Panc1 (cell line): Measurements from ENCODE around the gene RNF225. TPM values are rescaled to one million over a fixed set of nuclear protein-coding genes. Genes with fewer than 3 reads are reported as not detected.

Experiments used
- ATAC-seq: fragments of 200-7000 bp; cut with Tn5 transposase; 2 replicates; pipeline ENCODE4 v1.9.1; 2020; ENCODE audit warnings: mild to moderate bottlenecking, moderate library complexity
- BruUV-seq: library from RNA; stranded (reverse); fragments of 400-500 nt; replicated peaks from 2 replicates; lab custom pipeline; 2021; lab: Mats Ljungman, UMichigan
- CTCF ChIA-PET: fragments of 300-600 bp; sonication (Branson Sonifier 250); formaldehyde crosslinking; loops from one replicate; lab custom pipeline; 2022; ENCODE audit warnings: antibody characterized with exemption; lab: Charles Lee
- POLR2A ChIA-PET: fragments of 300-600 bp; sonication (Branson Sonifier 250); formaldehyde crosslinking; loops from one replicate; lab custom pipeline; 2022; ENCODE audit warnings: antibody characterized with exemption; lab: Charles Lee
- DNase-seq: peaks from one replicate; pipeline ENCODE4 v3.0.0-alpha.2; 2010; ENCODE audit warnings: low read depth, low spot score
- H3K27ac ChIP-seq: 2 replicates; pipeline ENCODE4 v1.5.1; 2011; ENCODE audit warnings: mild to moderate bottlenecking, low read length, inconsistent platforms
- H3K27me3 ChIP-seq: fragments of 200-500 bp; sonication (Bioruptor generic); 2 replicates; pipeline ENCODE4 v1.6.0; 2014; ENCODE audit warnings: low read length, inconsistent platforms; ENCODE audit not compliant: control insufficient read depth, insufficient read depth
- H3K36me3 ChIP-seq: fragments of 200-500 bp; sonication (Bioruptor generic); 2 replicates; pipeline ENCODE4 v1.5.1; 2014; ENCODE audit warnings: inconsistent platforms, mild to moderate bottlenecking, low read length, moderate library complexity; ENCODE audit not compliant: control insufficient read depth, insufficient read depth
- H3K4me1 ChIP-seq: 2 replicates; pipeline ENCODE4 v1.5.1; 2011; ENCODE audit warnings: inconsistent platforms, mild to moderate bottlenecking, low read length, moderate library complexity; ENCODE audit not compliant: control insufficient read depth, insufficient read depth
- H3K4me3 ChIP-seq, 2 experiments: 2 replicates each; pipeline ENCODE4 v1.5.1; 2011 to 2012; ENCODE audit warnings: low read depth in 2 of 2, low read length in 2 of 2, mild to moderate bottlenecking in 2 of 2, inconsistent platforms in 1 of 2, moderate library complexity in 1 of 2
- H3K9me3 ChIP-seq: fragments of 200-500 bp; sonication (Bioruptor generic); 2 replicates; pipeline ENCODE4 v1.5.1; 2014; ENCODE audit warnings: low read depth, mild to moderate bottlenecking, inconsistent platforms, low read length, moderate library complexity; ENCODE audit not compliant: control insufficient read depth, insufficient read depth
- POLR2AphosphoS5 ChIP-seq: IDR thresholded peaks from 2 replicates; pipeline ENCODE4 v1.6.1; 2012; ENCODE audit warnings: mild to moderate bottlenecking, low read depth, low read length, moderate library complexity
- SIN3A ChIP-seq: IDR thresholded peaks from 2 replicates; pipeline ENCODE4 v1.6.1; 2012; ENCODE audit warnings: low read depth, mild to moderate bottlenecking, low read length, moderate library complexity, borderline replicate concordance; ENCODE audit not compliant: insufficient read depth
- TCF7L2 ChIP-seq: IDR thresholded peaks from 2 replicates; pipeline ENCODE4 v1.6.1; 2011; ENCODE audit warnings: mild to moderate bottlenecking, low read depth, low read length, inconsistent platforms
- in situ Hi-C: cut with HindIII; loops from 2 replicates; pipeline ENCODE4 v1.10.0; 2016; ENCODE audit warnings: low sequenced_read_pairs, low pct_unique_long_range_greater_than_20kb
- intact Hi-C: fragments of 100-400 bp; cut with micrococcal nuclease; formaldehyde crosslinking; loops from one replicate; pipeline ENCODE4 v1.10.0; 2022; ENCODE audit not compliant: unreplicated experiment
- total RNA-seq: library from RNA; stranded (reverse); gene quantifications from one replicate; pipeline ENCODE4 v1.2.1, GENCODE V29; 2021; ENCODE audit not compliant: unreplicated experiment
- TF ChIP-seq, protein P1 (sequence below): fragments of 450-650 bp; IDR thresholded peaks from 2 replicates; pipeline ENCODE4 v1.5.1; 2017; ENCODE audit warnings: mild to moderate bottlenecking
- TF ChIP-seq, protein P2 (sequence below), 2 experiments: IDR thresholded peaks; 2 replicates each; pipeline ENCODE4 v1.6.1; 2011 to 2012; ENCODE audit warnings: low read depth in 2 of 2, control low read depth in 1 of 2, low read length in 1 of 2, mild to moderate bottlenecking in 1 of 2, moderate library complexity in 1 of 2; ENCODE audit not compliant: insufficient read depth in 1 of 2

Gene RNF225
- total RNA-seq, 1 experiment from 2014 or later: 1.6 TPM

GRCh38 chr19:58416604-58417003 lies 21.1 kb downstream of the RNF225 start:
- no peaks in the 10 kb centered on the region for H3K4me1 ChIP-seq
- BruUV-seq: no TSS peak
- H3K36me3 ChIP-seq: peaks cover 8% of the 10 kb centered on the region; the same call in 1 of the 2 replicates
- no peak overlapping the region for H3K27ac ChIP-seq
- TF ChIP-seq, protein P1, sequence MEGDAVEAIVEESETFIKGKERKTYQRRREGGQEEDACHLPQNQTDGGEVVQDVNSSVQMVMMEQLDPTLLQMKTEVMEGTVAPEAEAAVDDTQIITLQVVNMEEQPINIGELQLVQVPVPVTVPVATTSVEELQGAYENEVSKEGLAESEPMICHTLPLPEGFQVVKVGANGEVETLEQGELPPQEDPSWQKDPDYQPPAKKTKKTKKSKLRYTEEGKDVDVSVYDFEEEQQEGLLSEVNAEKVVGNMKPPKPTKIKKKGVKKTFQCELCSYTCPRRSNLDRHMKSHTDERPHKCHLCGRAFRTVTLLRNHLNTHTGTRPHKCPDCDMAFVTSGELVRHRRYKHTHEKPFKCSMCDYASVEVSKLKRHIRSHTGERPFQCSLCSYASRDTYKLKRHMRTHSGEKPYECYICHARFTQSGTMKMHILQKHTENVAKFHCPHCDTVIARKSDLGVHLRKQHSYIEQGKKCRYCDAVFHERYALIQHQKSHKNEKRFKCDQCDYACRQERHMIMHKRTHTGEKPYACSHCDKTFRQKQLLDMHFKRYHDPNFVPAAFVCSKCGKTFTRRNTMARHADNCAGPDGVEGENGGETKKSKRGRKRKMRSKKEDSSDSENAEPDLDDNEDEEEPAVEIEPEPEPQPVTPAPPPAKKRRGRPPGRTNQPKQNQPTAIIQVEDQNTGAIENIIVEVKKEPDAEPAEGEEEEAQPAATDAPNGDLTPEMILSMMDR: no peak
- TF ChIP-seq SIN3A: no peak
- TF ChIP-seq, protein P2, sequence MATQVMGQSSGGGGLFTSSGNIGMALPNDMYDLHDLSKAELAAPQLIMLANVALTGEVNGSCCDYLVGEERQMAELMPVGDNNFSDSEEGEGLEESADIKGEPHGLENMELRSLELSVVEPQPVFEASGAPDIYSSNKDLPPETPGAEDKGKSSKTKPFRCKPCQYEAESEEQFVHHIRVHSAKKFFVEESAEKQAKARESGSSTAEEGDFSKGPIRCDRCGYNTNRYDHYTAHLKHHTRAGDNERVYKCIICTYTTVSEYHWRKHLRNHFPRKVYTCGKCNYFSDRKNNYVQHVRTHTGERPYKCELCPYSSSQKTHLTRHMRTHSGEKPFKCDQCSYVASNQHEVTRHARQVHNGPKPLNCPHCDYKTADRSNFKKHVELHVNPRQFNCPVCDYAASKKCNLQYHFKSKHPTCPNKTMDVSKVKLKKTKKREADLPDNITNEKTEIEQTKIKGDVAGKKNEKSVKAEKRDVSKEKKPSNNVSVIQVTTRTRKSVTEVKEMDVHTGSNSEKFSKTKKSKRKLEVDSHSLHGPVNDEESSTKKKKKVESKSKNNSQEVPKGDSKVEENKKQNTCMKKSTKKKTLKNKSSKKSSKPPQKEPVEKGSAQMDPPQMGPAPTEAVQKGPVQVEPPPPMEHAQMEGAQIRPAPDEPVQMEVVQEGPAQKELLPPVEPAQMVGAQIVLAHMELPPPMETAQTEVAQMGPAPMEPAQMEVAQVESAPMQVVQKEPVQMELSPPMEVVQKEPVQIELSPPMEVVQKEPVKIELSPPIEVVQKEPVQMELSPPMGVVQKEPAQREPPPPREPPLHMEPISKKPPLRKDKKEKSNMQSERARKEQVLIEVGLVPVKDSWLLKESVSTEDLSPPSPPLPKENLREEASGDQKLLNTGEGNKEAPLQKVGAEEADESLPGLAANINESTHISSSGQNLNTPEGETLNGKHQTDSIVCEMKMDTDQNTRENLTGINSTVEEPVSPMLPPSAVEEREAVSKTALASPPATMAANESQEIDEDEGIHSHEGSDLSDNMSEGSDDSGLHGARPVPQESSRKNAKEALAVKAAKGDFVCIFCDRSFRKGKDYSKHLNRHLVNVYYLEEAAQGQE (IDR thresholded peaks at IDR 0.05; ENCODE audit: insufficient read depth in 1 of 2, low read depth in 2 of 2, low read length in 1 of 2): no peak
- TF ChIP-seq POLR2AphosphoS5: no peak
- no peak for TF ChIP-seq TCF7L2
- ATAC-seq (no peak), DNase-seq (no peak)
- in situ Hi-C loops (no loop called here), intact Hi-C loops (no loop called here)
- H3K27me3 ChIP-seq: no peaks in the 10 kb centered on the region
- H3K9me3 ChIP-seq: peaks cover 4% of the 10 kb centered on the region; the same call in 1 of the 2 replicates
- no peak overlapping the region for H3K4me3 ChIP-seq
- CTCF ChIA-PET: no interaction called here
- POLR2A ChIA-PET: interaction anchor here (0.5 kb wide), 1 partner anchor 46 kb away, joined by 6 read pairs; no protein-coding TSS in a partner anchor

- Histone ChIP-seq H3K27ac (no peak overlapping the region), H3K9me3 (peaks cover 4% of the 10 kb centered on the region; the same call in 1 of the 2 replicates), H3K4me1 (no peaks in the 10 kb centered on the region), H3K36me3 (peaks cover 8% of the 10 kb centered on the region; the same call in 1 of the 2 replicates), H3K27me3 (no peaks in the 10 kb centered on the region), H3K4me3 (no peak overlapping the region)
- no peak for DNase-seq
- ATAC-seq: no peak
- in situ Hi-C loops (no loop called here), intact Hi-C loops (no loop called here)
- no peak for TF ChIP-seq TCF7L2
- TF ChIP-seq, protein P1: no peak
- TF ChIP-seq, protein P2 (IDR thresholded peaks at IDR 0.05; ENCODE audit: insufficient read depth in 1 of 2, low read depth in 2 of 2, low read length in 1 of 2): no peak
- no peak for TF ChIP-seq POLR2AphosphoS5
- TF ChIP-seq SIN3A: no peak
- TSS peak; percentile 51 for BruUV-seq
- ChIA-PET CTCF (no interaction called here), POLR2A (interaction anchor here (0.5 kb wide), 1 partner anchor 46 kb away, joined by 6 read pairs; no protein-coding TSS in a partner anchor)
Observed at GRCh38 chr19:58417071-58417470, 21.6 kb downstream of the RNF225 start.
